Esophagus mucosa (tissue), 1 donor: ENCODE data around the gene PAPOLG. TPM values are rescaled to one million over a fixed set of nuclear protein-coding genes. Genes with fewer than 3 reads are reported as not detected.

ENCODE experiments used
- ATAC-seq: fragments of 200-7000 bp; cut with Tn5 transposase; one replicate; pipeline ENCODE4 v1.9.1; 2020
- total RNA-seq: library from RNA; stranded (reverse); gene quantifications from one replicate; pipeline ENCODE4 v1.2.4, GENCODE V29; 2023
- donor health status: DM: yes; HTN: yes; CAD: no.

PAPOLG gene
- total RNA-seq = 6.9 TPM

DNA sequence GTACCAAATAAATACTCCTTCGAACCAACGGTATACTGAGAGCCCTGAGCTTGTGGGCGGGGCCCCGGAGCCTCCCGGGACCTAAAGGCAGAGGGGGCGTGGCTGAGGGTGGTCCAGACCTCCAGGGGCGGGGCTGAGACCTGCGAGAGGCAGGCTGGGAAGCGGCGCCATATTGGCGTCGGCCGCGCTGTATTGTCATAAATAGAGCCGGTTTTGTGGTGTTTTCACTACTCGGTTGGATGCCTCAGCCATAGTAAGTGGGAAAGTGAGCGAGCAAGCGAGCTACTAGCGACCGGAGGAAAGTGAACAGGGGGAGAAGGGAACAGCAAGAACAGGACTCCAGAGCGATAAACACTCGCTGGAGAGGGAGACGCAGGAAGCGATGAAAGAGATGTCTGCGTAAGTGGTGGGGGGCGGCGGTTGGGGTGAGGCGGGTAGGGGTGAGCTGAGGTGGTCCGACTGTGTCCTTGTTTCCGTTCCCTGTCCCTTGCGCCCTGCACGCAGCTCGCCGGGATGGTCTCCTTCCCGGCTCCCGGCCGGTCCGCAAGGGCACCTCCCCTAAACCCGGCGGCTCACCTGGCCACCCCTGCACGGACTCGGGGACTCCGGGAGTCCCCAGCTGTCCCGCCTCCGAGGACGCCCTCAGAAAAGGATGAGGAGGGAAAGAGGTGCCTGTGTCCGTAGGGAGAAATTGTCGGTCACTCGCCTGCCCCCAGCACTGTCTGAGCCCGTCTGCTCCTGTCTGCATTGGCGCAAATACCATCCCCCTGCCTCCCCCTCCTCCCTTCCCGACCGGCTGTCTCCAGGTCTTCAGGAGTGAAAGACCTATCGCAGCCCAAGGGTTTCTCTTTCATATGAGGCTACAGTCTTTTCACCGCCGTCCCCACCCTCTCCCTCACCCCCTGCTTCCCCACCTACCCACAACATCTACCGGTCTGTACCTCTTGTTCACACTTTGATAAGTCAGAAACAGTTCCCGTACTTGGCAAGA, at the start of gene PAPOLG:
PAPOLG (plus strand) TSS at position 172 of the 991 bp plus-strand sequence; CDS start at position 383, 211 bp downstream.
- ATAC-seq = peak; percentile 100

DNA sequence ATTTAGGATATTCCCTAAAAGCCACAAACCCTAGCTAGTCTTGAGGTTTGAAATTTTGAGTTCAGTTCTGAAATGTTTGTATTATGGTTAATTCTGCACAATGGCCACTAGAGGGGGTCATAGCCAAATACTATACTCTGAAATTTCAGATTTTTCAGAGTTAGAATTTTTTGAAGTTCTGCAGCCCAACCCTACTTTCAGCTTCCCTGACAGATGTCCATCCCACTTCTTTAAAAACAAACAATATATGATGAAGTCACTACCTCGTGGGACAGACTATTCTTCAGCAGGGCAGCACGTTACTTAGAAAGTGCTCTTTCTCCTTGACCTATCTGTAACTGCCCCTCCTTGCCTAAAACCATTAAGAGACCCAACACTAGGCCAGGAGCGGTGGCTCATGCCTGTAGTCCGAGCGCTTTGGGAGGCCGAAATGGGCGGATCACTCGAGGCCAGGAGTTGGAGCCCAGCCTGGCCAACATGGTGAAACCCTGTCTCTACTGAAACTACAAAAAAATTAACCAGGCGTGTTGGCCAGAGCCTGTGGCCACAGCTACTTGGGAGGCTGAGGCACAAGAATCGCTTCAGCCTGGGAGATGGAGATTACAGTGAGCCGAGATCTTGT, 48.2 kb upstream of the PAPOLG start:
- peak; percentile 69 for ATAC-seq

DNA sequence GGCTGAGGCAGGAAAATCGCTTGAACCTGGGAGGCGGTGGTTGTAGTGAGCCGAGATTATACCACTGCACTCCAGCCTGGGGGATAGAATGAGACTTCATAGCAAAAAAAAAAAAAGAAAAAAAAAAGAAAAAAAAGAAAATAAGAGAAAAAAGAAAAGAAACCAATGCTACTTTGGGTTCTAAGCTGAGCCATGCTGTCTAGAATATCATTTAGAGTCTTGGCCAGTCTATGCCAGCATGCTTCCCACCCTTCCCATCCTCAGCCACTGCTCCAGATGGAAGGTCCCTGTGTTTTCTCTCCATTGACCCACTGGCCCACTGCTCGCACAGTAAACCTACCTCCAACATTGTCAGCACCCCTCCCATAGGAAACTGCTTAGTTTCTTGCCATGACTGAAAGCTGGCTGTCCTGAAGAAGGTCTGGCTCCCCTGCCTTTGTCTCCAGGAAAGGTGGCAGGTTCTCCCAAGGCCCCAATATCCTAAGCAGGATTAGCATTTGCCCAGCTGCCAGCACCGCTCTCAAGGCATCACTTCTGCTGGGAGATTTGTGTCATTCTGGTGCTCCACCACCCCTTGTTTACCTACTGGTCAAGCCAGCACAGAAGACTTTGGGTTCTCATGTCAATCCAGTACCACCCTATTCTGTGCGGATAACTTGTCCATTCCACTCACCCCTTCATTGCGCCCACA, 47.3 kb upstream of the PAPOLG start:
- ATAC-seq = no peak

DNA sequence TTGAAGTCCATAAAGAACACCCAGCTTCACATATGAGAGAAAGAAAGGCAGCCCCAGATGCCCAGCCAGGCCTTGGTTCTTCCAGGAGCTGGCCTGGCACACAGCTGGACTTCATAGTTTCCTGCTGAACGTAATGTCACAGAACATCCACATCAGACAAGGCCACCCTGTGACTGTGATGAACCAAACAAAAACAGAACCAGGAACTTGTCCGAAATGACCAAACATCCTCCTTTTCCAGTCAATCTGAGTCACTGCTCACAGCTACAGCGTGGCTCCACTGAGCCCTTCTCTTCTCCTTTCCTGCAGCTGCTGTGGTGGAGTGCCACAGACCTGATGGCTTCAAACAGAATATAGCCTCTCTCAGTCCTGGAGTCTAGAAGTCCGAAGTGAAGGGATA, 45.4 kb upstream of the PAPOLG start:
- peak; percentile 32 for ATAC-seq

DNA sequence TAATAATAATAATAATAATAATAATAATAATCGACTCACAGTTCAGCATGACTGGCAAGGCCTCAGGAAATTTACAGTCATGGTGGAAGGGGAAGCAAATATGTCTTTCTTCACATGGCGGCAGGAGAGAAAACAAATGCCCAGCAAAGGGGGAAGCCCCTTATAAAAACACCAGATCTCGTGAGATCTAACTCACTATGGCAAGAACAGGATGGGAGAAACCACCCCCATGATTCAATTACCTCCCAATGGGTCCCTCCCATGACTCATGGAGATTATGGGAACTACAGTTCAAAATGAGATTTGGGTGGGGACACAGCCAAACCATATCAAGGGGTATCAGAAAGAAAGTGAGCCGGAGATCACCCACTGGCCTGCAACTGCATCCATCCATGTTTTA, 40.5 kb upstream of the PAPOLG start:
- ATAC-seq = no peak

DNA sequence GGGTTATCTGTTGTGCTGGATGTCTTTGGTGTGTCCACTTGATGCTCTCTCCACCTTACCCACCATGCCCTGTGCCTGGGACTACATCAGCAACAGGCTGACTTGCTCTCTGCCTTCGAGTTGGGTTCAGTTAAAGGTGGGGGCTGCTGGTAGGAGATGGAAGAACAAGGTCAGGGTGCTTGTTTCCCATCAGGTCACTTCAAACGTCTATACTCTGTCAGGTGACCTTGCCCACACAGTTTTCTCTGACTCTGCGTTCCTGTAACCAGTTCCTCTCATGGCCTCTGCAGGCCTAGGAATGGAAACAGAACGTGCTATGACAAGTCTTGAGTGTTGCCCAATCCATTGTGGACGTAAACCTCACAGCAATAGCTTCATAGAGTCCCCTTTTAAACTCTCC, 38.4 kb upstream of the PAPOLG start:
- ATAC-seq = peak; percentile 93

DNA sequence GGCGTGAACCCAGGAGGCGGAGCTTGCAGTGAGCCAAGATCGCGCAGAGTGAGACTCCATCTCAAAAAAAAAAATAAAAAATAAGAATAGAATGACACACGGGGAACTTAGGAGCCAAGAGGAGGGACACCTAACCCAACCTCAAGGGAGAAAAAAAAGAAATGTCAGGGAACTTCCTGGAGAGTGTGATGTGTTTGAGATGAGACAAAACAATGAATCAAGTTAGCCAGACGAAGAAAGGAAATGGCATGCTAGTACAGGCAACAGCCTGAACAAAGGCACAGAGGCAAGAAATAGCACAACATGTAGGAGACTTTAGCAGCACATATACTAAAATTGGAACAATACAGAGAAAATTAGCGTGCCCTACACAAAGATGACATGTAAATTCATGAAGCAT, 36.7 kb upstream of the PAPOLG start:
- peak; percentile 90 for ATAC-seq

- no peak for ATAC-seq
Measured at GRCh38 chr2:60725466-60725865, 30.6 kb upstream of the PAPOLG start.

GRCh38 chr2:60728855-60729254, 27.2 kb upstream of the PAPOLG start:
- ATAC-seq = no peak

DNA sequence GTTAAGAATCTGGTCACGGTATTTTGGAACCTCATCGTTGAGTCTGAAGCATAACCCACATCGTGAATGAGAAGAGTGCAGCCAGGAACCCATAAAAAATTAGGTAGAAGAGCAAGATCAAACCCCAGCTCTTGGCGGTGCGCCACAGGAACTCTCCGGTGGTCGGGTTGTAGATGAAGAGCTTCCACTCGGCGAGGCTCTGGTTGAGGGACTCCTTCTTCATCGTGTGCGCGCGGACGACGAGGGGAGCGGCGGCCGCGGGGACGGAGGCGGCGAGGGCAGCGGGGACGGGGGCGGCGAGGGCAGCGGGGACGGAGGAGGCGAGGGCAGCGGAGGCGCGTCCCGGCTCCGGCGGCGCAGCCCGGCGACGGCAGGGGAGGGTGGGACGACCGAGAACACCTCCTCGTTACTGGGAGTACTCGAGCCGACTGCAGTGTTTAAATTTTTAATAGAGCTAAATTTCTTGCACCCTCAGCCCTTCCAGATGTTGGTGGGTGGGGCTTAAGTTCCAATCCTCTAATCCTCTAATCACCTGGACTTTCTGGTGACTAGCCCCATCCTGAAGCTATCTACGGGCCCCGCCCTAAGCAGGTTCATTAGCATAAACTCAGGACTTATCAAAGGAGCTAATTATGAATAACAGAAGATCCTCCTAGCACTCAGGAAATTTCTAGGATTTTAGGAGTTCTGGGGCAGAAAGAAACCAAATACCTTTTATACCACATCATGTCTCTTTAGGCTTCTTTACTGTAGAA, 20.4 kb upstream of the PAPOLG start:
- peak; percentile 50 for ATAC-seq

GRCh38 chr2:60738679-60739078, 17.4 kb upstream of the PAPOLG start:
- ATAC-seq = no peak

- no peak for ATAC-seq
Measured at GRCh38 chr2:60739156-60739555, 16.9 kb upstream of the PAPOLG start.

DNA sequence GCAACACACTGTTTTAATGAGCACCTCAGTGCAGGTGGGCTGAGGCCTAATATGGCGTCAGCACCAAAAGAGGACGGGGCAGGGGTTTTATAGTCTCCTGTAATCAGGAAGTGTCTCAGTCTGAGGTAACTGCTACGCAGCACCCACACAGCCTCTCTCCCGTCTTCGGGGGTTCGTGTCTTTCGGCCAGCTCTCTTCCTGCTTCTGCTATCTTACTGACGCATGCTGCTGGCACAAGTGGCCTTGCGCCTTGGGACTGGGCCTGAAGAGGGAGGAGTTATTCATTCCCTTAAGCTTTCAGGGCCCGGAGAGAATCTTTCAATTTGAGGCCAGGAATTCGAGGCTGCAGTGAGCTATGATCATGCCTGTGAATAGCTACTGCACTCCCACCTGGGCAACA, 14.5 kb upstream of the PAPOLG start:
- no peak for ATAC-seq

DNA sequence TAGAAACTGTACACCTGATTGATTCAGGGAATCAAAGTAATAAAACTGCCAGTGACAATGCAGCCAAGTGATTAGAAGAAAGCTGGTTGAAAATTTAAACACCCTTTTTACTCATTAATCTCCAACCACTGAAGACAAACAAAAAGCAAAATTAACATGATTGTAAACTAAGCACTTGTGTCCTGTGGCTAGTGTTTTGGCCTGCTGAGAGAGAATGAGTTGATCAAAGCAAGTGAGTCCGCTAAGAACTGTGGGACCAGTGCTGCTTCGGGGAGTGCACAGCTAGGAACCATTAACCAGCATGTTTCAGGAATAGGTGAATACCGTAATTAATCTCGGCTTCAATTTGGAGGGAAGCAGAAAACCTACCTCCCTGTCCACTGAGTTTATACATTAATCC, 13.6 kb upstream of the PAPOLG start:
- ATAC-seq = no peak

- ATAC-seq = no peak
Measured at GRCh38 chr2:60745330-60745729, 10.7 kb upstream of the PAPOLG start.

- ATAC-seq = no peak
Measured at GRCh38 chr2:60745761-60746160, 10.3 kb upstream of the PAPOLG start.

- ATAC-seq = no peak
Measured at GRCh38 chr2:60746318-60746717, 9.8 kb upstream of the PAPOLG start.

GRCh38 chr2:60759654-60760053, 3.6 kb downstream of the PAPOLG start:
- no peak for ATAC-seq

DNA sequence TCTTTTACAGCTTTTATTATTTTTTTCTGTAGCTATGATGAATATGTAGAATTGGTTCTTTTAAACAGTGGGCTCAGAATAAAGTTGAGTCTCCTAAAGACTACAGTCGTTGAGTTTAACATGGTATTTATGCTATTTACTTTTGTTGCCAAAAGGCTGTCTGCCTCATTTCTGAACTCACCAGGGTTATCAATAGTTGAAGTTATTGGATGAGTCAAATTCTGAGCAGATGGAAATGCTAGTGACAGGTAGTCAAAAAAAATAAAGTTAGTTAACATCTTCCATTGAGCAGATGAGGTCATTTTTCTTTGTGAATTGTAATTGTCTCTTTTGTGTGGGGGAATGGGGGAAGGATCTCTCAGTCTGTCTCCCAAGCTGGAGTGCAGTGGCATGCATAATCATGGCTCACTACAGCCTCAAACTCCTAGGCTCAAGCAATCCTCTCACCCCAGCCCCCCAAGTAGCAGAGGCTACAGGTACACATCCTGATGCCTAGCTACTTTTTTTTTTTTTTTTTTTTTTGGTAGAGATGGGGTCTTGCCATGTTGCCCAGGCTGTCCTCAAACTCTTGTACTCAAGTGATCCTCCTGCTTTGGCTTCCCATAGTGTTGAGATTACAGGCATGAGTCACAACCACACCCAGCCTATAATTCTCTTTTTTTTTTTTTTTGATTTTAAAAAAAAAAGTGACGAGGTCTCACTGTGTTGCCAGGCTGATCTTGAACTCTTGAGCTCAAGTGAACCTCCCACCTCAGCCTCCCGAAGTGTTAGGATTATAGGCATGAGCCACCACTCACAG, 8.9 kb downstream of the PAPOLG start:
- no peak for ATAC-seq

GRCh38 chr2:60766283-60766682, 10.2 kb downstream of the PAPOLG start:
- no peak for ATAC-seq

DNA sequence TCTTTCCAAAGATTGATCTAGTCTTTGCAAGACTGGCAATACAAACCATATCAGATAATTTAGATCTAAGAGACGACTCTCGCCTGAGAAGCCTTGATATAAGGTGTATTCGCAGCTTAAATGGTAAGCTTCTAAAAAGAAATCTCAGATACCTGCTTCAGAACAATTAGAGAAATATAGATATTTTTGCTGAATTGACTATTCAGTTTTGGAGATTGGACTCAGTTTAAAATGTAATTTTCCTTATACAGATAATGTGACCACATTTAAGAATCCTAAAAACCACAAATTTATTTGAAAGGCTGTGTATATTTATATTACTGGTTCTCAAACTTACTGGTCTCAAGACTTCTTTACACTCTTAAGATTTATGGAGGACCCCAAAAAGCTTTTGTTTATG, 15.4 kb downstream of the PAPOLG start:
- ATAC-seq = no peak
